HG03378 (cell line): ENCODE measurements around the gene SHISAL1.

Experiments used
- ATAC-seq: cut with Tn5 transposase; IDR thresholded peaks from one replicate; pipeline ENCODE4 v1.9.1; 2021; ENCODE audit warnings: mild to moderate bottlenecking, moderate library complexity; ENCODE audit not compliant: unreplicated experiment

The SHISAL1 gene

DNA sequence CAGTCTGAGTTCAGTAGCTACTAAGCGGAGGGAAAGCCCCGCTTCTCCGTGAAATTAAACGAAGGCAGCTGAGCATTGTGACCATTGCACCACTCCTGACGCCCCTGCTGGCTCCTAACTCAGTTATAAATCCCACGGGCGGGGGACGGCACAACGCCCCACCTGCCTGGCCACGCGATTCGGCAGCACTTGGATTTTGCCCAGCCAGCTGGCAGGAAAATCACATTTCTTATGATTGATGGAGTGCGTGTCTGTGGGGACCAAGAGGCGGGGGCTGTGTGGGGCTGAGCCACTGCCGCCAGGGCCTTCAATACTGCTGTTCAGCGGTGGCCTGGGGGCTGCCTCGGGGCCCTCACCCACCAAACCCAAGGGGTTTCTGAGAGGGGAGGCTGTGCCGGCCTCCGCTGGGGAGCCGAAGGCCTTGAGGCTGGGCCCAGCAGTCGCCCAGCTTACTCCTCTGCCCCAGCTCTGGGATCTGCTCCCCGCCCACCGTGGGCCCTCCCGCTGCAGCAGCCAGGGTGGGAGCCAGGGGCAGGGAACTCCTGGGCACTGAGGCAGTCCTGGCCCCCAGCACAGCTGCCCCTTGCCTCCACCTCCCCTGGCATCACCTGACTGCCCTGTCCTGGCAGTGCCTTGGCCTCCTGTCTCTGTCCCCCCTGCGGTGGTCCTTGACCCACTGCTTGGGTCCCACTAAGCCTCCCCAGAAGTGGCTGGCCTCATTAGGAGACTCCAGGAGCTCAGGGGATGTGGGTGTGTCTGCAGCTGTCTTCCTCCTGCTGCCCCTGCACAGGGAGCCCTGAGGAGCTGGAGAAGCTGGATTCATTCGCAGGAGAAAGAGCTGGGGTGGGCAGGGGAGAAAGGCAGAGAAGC, 30.7 kb downstream of the SHISAL1 start:
- no peak for ATAC-seq

DNA sequence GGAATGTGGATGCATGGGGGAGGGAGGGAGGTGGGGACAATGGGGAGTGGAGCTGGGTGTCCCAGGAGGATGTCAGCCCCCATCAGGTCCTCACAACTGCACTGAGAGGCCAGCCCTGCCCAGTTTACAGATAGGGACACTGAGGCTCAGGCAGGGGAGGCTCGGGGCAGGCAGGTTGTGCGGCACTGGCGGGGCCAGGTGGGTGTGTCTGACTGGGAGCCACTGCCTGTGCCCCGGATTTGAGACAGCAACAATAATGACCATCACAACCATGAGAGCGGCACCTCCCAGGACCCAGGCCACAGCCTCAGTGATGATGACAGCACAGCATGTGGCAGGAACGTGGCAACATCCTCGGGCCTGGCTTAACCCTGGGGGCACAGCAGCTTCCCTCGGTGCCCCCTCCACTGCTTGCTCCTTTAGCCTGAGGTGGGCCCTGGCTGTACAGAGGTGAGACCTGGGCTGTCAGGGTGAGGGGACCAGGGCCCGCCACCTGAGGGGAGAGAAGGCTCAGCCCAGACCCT, 32.0 kb downstream of the SHISAL1 start:
- no peak for ATAC-seq

- ATAC-seq = no peak
Observed at GRCh38 chr22:44279069-44279360, 33.7 kb downstream of the SHISAL1 start.

DNA sequence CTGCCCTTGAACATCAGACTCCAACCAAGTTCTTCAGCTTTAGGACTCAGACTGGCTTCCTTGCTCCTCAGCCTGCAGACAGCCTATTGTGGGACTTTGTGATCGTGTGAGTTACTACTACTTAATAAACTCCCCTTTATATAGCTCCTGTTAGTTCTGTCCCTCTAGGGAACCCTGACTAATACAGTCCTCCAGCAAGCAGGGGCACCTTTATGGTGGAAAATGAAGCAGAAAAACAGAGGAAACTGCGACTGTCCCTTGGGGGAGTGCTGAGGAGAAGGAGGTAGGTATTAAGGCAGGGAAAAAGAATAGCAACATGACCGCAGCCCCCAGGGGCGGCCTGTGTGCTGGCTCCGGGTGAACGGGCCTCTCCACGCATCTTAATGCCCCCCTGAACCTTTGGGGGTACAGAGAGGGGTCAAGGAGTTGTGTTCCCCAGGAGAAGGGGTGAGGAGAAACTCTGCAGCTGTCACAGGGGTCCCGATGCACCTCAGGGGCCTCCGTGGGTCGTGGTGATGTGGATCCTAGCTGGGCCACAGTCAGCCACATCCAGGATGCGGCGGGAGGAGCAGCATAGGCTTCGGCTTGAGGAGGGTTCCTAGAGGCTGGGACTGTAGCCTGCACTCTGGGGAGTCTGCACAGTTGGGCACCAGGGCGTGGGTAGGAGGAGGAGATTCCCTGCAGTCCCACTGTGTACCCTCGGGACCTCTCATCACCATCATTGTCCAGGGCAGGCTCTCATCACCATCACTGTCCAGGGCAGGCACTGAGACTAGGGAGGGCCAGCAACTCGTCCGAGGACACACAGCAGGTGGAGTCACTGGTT, 34.3 kb downstream of the SHISAL1 start:
- ATAC-seq = no peak

DNA sequence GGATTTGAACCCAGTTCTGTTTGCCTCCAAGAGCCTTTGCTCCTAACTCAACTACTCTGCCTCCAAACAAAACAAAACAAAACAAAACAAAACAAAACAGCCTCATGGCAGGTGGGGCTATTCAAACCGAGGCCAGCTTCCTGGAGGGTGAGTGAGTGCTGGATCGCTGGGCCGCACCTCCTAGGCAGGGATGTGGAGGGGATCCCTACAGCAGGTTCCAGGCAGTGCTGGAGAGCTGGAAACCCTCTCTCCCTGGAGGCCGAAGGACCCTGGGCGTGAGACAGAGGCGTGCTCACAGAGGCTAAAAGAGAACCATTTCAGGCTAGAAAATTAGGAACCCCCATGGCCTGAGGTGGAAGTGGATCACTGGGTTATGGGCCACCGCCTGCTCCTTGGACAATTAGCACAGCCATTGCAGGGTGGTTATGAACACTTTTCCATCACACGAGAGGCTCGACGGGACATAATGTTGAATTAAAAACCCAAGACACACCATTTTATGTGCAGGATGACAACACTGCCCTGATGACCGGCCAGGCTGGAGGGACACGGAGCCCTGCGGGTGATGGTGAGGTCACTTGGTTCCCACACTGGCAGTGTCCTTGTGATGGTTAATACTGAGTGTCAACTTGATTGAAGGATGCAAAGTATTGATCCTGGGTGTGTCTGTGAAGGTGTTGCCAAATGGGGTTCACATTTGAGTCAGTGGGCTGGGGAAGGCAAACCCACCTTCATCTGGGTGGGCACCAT, 35.2 kb downstream of the SHISAL1 start:
- no peak for ATAC-seq

- ATAC-seq = no peak
Observed at GRCh38 chr22:44276706-44277356, 35.9 kb downstream of the SHISAL1 start.

DNA sequence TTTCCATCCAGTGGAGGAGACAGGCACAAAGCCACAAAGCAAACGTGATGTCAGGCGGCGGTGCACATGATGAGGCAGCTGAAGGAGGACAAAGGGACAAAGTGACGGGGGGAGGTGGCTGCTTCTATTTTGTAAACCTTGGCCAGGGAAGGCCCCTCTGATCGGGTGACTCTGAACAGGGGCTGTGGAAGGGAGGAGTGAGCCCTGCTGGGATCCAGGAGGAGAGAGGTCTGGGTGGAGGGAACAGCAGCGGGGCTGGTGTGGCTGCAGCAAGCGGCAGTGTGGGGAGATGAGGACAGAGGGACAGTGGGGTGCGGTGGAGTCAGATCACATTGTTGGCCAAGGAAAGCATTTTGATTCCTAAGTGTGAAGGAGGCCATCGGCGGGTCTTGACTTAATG, 36.7 kb downstream of the SHISAL1 start:
- ATAC-seq = no peak

- no peak for ATAC-seq
Observed at GRCh38 chr22:44275631-44275995, 37.1 kb downstream of the SHISAL1 start.

GRCh38 chr22:44274918-44275630, 37.7 kb downstream of the SHISAL1 start:
- ATAC-seq = no peak

DNA sequence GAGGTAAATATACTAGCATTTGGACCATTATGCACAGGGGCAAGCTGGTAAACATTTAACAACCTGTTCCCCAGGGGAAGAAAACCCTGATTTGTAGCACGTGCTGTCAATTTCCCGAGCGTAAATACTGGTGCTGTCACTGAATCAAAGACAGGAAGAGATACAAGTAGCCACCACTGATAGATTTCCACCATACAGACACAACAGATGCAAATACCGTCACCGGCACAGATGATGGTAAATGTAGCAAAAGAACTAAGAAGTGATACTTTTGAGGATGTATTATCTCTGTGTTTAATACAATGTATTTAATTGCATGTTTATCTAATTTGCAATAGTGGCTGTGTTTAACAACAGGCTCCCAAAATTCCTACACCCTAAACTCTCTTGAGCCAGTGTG, 39.6 kb downstream of the SHISAL1 start:
- ATAC-seq = no peak

GRCh38 chr22:44272401-44272771, 40.4 kb downstream of the SHISAL1 start:
- ATAC-seq = no peak

GRCh38 chr22:44271732-44272400, 40.9 kb downstream of the SHISAL1 start:
- ATAC-seq = no peak

DNA sequence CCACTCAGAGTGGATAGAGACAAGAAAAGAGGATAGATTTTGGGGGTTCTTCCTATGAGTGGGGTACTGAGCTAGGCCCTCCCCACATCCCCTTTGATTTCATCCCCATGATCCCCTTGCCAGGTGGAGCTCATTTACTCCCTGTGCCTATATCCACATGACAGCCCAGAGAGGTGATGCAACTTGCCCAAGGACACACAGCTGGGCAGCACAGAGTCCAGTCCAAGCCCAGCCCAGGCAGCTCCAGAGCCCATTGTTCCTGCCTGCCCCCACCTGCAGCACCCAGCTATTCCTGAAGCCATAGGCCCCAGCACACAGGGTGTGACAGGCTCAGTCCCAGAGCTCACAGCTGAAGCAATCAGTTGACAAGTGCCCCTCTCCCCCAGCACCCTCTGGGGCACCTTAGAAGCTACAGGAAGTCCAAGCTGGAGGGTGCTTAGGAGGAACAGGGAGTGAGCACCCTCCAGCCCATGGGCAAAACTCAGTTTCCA, 41.7 kb downstream of the SHISAL1 start:
- ATAC-seq = no peak

DNA sequence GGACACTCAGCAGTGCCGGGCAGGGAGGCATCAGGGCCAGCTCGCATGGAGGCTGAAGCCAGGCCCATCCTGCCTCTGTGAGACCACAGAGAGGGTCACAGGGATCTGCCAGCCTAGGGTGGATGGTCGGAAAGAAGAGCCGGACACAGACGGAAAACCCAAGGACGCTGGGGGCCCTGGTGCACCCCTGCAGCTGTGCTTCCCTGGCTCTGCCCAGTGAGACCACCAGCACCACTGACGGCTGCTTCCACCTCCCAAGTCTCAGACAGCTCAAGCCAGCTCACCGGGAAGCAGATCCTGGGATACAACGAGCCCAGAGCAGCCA, 42.2 kb downstream of the SHISAL1 start:
- ATAC-seq = no peak

DNA sequence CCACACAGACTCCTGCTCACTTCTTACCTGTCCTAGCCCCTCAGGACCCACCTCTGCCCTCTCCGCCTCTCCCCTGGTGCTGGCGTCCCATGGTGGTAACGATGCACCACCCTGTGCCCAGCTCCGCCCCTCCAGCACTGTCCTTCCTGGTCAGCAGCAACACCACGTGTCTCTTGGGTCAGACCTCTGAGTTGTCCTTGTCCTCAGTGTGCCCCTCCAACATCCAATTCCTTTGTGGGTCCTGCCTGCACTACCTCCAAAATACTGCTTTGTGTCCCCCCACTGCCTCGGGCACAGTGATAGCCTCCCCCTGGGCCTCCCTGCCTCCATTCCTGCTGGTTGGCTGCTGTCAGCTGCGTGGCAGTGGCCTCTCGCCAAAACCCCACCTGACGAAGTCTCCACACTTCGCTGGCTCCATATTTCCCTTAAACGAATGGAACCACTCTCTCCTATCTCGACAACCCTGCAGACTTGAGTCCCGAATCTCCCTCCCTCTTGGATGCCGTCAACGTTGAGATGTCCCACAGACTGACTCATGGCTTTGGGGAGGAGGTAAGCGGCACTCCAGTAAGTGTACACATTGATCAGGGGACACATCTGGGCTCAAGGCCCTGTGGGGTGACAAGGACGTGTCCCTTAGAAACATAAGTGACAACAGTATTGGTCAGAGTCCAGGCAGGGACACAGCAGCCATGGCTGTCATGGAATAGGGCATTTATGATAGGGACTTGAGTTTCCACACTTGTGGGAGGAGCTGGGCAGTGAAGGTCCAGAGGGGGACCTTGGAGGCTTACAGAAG, 42.8 kb downstream of the SHISAL1 start:
- no peak for ATAC-seq

DNA sequence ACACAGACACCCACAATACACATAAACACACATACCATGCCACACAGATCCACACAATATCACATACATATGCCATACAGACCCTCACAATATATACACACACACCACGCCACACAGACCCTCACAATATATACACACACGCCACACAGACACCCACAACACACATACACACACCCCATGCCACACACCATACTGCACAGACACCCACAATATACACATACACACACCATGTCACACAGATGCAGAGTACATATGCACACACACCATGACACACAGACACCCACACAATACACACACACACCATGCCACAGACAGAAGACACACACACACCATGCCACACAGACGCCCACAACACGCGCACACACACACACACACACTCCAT, 43.6 kb downstream of the SHISAL1 start:
- ATAC-seq = no peak

DNA sequence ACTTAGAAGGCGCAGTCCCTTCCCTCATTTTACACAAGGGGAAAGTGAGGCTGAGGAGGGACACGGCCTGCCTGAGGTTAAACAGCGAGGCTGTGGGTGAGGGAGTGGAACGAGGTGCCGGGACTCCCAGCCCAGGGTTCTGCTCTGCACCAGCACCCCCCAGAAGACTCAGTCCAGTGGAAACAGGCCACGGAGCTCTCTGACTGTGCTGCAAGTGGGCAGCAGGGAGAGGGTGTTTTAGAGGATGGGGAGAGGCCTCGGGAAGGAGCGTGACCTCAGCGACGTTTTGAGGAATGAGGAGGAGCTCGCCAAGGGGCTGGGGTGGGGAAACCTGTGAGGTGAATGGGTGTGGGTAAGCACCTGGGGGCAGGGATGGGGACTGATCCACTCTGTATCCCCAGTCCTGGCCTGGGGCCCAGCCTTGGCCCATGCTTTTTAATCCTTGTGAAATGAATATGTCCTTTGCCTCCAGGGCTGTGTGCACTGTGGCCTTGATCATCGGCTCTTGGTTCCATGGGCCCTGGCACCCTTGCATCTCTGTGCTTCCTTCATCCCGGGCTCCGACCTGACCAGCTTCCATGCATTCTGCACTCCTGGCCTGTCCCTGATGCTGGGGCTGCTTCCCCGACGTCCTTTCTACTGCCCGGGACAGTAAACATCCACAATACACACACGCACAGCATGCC, 44.2 kb downstream of the SHISAL1 start:
- ATAC-seq = no peak

DNA sequence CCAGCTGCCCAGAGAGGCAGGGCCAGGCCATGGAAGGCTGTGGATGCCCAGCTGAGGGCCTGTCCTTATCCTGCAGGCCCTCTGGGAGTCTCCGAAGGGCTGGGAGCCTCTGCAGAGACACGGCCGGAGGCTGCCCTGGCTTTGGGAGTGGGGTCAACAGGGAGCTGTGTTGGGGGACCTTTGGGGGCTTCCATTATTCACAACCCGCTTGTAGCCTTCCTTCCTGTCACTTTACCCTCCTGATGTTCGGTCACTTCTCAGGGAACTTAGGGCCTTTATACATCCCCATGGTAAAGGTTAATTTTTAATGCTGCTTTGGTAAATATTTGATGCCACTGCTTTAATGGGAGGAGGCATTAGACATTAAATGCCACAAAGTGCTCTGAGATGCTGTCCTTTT, 44.9 kb downstream of the SHISAL1 start:
- ATAC-seq = no peak
